Right lobe of liver (tissue), 6 donors: Measurements from ENCODE around the gene VRK2. TPM values are rescaled to one million over a fixed set of nuclear protein-coding genes. Genes with fewer than 3 reads are reported as not detected.

ENCODE experiments used
- ATAC-seq, 4 donors: fragments of 200-7000 bp; cut with Tn5 transposase; one replicate each; pipeline ENCODE4 v1.9.1; 2020; ENCODE audit warnings: mild to moderate bottlenecking in 4 of 4, moderate library complexity in 4 of 4
- DNase-seq, 3 donors: peaks; one replicate each; pipeline ENCODE4 v3.0.0-alpha.2; 2020
- H3K27ac ChIP-seq, 3 donors: fragments of 200-600 bp; one replicate each; pipeline ENCODE4 v1.8.0; 2022
- H3K27me3 ChIP-seq, 2 donors: fragments of 200-600 bp; one replicate each; pipeline ENCODE4 v1.8.0; 2022
- H3K36me3 ChIP-seq, 4 donors: fragments of 200-600 bp; sonication (generic) in 1 of 4; one replicate each; pipeline versions ENCODE4 v1.5.1 to v1.8.0; 2017 to 2022; ENCODE audit warnings: control low read depth in 1 of 4
- H3K4me1 ChIP-seq, 4 donors: fragments of 200-600 bp; sonication (generic) in 1 of 4; one replicate each; pipeline versions ENCODE4 v1.5.1 to v1.8.0; 2017 to 2022; ENCODE audit warnings: control low read depth in 1 of 4
- H3K4me3 ChIP-seq, 3 donors: fragments of 200-600 bp; one replicate each; pipeline ENCODE4 v1.8.0; 2022
- H3K9me3 ChIP-seq, 4 donors: fragments of 200-600 bp; sonication (generic) in 1 of 4; one replicate each; pipeline versions ENCODE4 v1.5.1 to v1.8.0; 2017 to 2022; ENCODE audit warnings: control low read depth in 1 of 4
- CTCF ChIP-seq, 4 donors: fragments of 200-600 bp in 3 of 4; fragments of 450-650 bp in 1 of 4; IDR thresholded peaks; one replicate each; pipeline versions ENCODE4 v1.5.1 to v1.8.0; 2016 to 2022; ENCODE audit warnings: antibody characterized with exemption in 4 of 4, mild to moderate bottlenecking in 2 of 4
- POLR2A ChIP-seq: fragments of 450-650 bp; IDR thresholded peaks from one replicate; pipeline ENCODE4 v1.6.1; 2017; ENCODE audit warnings: antibody characterized with exemption, mild to moderate bottlenecking
- WGBS: methylation state at CpG from one replicate; pipeline ENCODE4 v1.1.6; 2018; ENCODE audit warnings: low coverage, low lambda C conversion rate; ENCODE audit not compliant: insufficient coverage; ENCODE audit errors: missing lambda C conversion rate; 5-methylcytosine and 5-hydroxymethylcytosine counted together
- intact Hi-C, 2 donors: fragments of 100-400 bp; cut with DNase I; formaldehyde crosslinking; loops; one replicate each; pipeline versions ENCODE4 v1.11.2 to v1.14.1; 2022
- total RNA-seq, 6 experiments: library from RNA; depleted of rRNA in 2 of 6; stranded (reverse); fragments of >200 nt in 2 of 6; fragmentation: NEBNext Ultra II Directional in 3 of 6; extraction: Animal tissue kit (Norgen Biotek cat#: 25700) in 3 of 6; gene quantifications; one replicate each; pipeline versions ENCODE4 v1.1.0 to v1.2.4, GENCODE V29; 2016 to 2023
- donor health status: DM: no; HTN: yes; CAD: no.
- donor health status: DM: no; HTN: no; CAD: no.
- donor health status: DM: no; HTN: no; CAD: no.
- donor health status: DM: no; HTN: yes; CAD: no.
- donor health status: DM: no; HTN: yes; CAD: no.

VRK2 gene
- total RNA-seq, 6 experiments from 2014 or later = 7.7 to 13.0 (median 10.2) TPM

GRCh38 chr2:58063641-58064040 is 17.0 kb downstream of the VRK2 start:
- no peak for DNase-seq
- Histone ChIP-seq H3K36me3 (peaks cover 0 to under 1% (median 0%) of the 10 kb centered on the region in 4 donors), H3K27me3 (no peaks in the 10 kb centered on the region), H3K4me1 (no peaks in the 10 kb centered on the region), H3K9me3 (no peaks in the 10 kb centered on the region), H3K27ac (no peak overlapping the region), H3K4me3 (no peak overlapping the region)
- TF ChIP-seq POLR2A (no peak), CTCF (IDR thresholded peaks at IDR 0.05) (no peak)
- ATAC-seq = no peak
- intact Hi-C loops = no loop called here
- 91% methylated on average over 2 of the region's 2 CpGs for WGBS

- no peak overlapping the region for H3K4me3 ChIP-seq
- WGBS = 91% methylated on average over 2 of the region's 2 CpGs
- ATAC-seq (no peak), DNase-seq (no peak)
- no peak overlapping the region for H3K27ac ChIP-seq
- intact Hi-C loops = no loop called here
- no peaks in the 10 kb centered on the region for H3K4me1 ChIP-seq
- no peaks in the 10 kb centered on the region for H3K36me3 ChIP-seq
- no peaks in the 10 kb centered on the region for H3K9me3 ChIP-seq
- TF ChIP-seq POLR2A = no peak
- no peak for TF ChIP-seq CTCF (IDR thresholded peaks at IDR 0.05)
- H3K27me3 ChIP-seq = no peaks in the 10 kb centered on the region
Measured at GRCh38 chr2:58064086-58064485, 17.5 kb downstream of the VRK2 start.

- H3K27ac ChIP-seq = no peak overlapping the region
- no peak for DNase-seq
- no peak for ATAC-seq
- no peaks in the 10 kb centered on the region for H3K9me3 ChIP-seq
- H3K4me3 ChIP-seq = no peak overlapping the region
- TF ChIP-seq CTCF (IDR thresholded peaks at IDR 0.05) (no peak), POLR2A (no peak)
- no peaks in the 10 kb centered on the region for H3K4me1 ChIP-seq
- no peaks in the 10 kb centered on the region for H3K36me3 ChIP-seq
- intact Hi-C loops = no loop called here
- H3K27me3 ChIP-seq = no peaks in the 10 kb centered on the region
- WGBS = 100% methylated on average over 1 of the region's 1 CpG
Measured at GRCh38 chr2:58065248-58065647, 18.6 kb downstream of the VRK2 start.

- DNase-seq = no peak
- H3K4me3 ChIP-seq = no peak overlapping the region
- no peak overlapping the region for H3K27ac ChIP-seq
- TF ChIP-seq POLR2A (no peak), CTCF (IDR thresholded peaks at IDR 0.05) (no peak)
- no peaks in the 10 kb centered on the region for H3K9me3 ChIP-seq
- intact Hi-C loops = no loop called here
- WGBS = 100% methylated on average over 2 of the region's 2 CpGs
- no peaks in the 10 kb centered on the region for H3K36me3 ChIP-seq
- ATAC-seq = no peak
- H3K27me3 ChIP-seq = no peaks in the 10 kb centered on the region
- H3K4me1 ChIP-seq = no peaks in the 10 kb centered on the region
Measured at GRCh38 chr2:58067001-58067400, 20.4 kb downstream of the VRK2 start.

- Histone ChIP-seq H3K27me3 (no peaks in the 10 kb centered on the region), H3K27ac (no peak overlapping the region), H3K4me3 (no peak overlapping the region), H3K36me3 (no peaks in the 10 kb centered on the region), H3K4me1 (no peaks in the 10 kb centered on the region), H3K9me3 (no peaks in the 10 kb centered on the region)
- ATAC-seq = no peak
- no peak for DNase-seq
- WGBS = 97% methylated on average over 2 of the region's 2 CpGs
- no peak for TF ChIP-seq POLR2A
- TF ChIP-seq CTCF (IDR thresholded peaks at IDR 0.05) = no peak
- intact Hi-C loops = no loop called here
Measured at GRCh38 chr2:58070765-58071164, 24.2 kb downstream of the VRK2 start.
